Measurements from ENCODE around the gene AGPAT3. TPM values are rescaled to one million over a fixed set of nuclear protein-coding genes. Genes with fewer than 3 reads are reported as not detected.

The AGPAT3 gene
- total and polyA plus RNA-seq, 2 donors (not counting 3 experiments of a cell fraction or from before 2014, with no cell fraction given) = 39.9 to 76.7 TPM

DNA sequence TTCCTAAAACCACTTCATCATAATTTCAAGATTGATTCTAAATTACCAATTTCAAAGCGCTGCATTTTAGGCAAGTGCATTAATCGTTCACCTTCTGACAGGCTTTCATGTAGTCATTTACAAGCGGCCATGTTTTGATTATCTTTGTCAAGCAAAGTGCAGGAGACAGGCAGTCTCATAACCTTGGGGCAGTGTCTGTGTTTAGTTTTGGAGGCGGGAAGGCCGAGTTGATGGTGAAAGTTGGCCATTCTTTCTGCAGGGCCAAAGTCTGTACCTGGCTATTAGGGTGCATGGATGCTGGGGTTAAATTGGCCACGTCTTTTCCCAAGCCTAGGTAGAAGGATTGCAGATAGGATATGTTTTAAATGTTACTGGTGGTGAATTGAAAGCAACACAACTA, 2.9 kb downstream of the AGPAT3 start:
- no peaks in the 10 kb centered on the region for H4K20me1 ChIP-seq (replicated peaks; ENCODE audit: control insufficient read depth, extremely low read depth, insufficient read depth, low read length)
- BruUV-seq (replicated peaks) = no TSS peak
- DNase-seq (ENCODE audit: low read depth, low spot score) = no peak
- H3K79me2 ChIP-seq (ENCODE audit: control insufficient read depth, insufficient read depth, low read length) = peaks cover 67% of the 10 kb centered on the region
- H3K9me1 ChIP-seq (replicated peaks; ENCODE audit: control insufficient read depth, extremely low read depth, insufficient read depth, low read length) = no peaks in the 10 kb centered on the region
- no peak overlapping the region for H3K4me2 ChIP-seq (ENCODE audit: insufficient read depth, low read length)
- no peaks in the 10 kb centered on the region for H3K27me3 ChIP-seq (ENCODE audit: control insufficient read depth in 2 of 2, insufficient read depth in 2 of 2, low read length in 2 of 2)
- H3K9me3 ChIP-seq (replicated peaks; ENCODE audit: control insufficient read depth, insufficient read depth, low read length) = no peaks in the 10 kb centered on the region
- H3K36me3 ChIP-seq (ENCODE audit: control insufficient read depth in 2 of 2, extremely low read depth in 1 of 2, insufficient read depth in 2 of 2, low read length in 2 of 2) = peaks cover 1 to 2% of the 10 kb centered on the region in 2 experiments
- H2AFZ ChIP-seq (ENCODE audit: low read depth, low read length) = no peak overlapping the region
- no peak overlapping the region for H3K27ac ChIP-seq (ENCODE audit: insufficient read depth, low read depth, low read length)
- no peak for FAIRE-seq
- H3K4me1 ChIP-seq (ENCODE audit: control insufficient read depth, extremely low read depth, insufficient read depth, low read length) = peaks cover 15% of the 10 kb centered on the region
- no peak overlapping the region for H3K4me3 ChIP-seq (replicated peaks in 1 of 3; ENCODE audit: insufficient read depth in 1 of 3, low read depth in 1 of 3, low read length in 3 of 3)
- POLR2A ChIA-PET = no interaction called here
- no peak for TF ChIP-seq MYC (IDR thresholded peaks at IDR 0.05; ENCODE audit: low read depth, low read length)
- no peak for TF ChIP-seq EZH2 (IDR thresholded peaks at IDR 0.05; ENCODE audit: borderline replicate concordance, low read depth, low read length, severe bottlenecking)
- TF ChIP-seq, protein P1, sequence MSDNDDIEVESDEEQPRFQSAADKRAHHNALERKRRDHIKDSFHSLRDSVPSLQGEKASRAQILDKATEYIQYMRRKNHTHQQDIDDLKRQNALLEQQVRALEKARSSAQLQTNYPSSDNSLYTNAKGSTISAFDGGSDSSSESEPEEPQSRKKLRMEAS (IDR thresholded peaks at IDR 0.05; ENCODE audit: insufficient read depth, insufficient read length) = no peak
- dilution Hi-C loops (cut with MboI; ENCODE audit: extremely low pct_ligation_motif_present, low sequenced_read_pairs) = no loop called here
- intact Hi-C loops (cut with micrococcal nuclease) = loop anchor here (2.0 to 5.0 kb wide), 2 partner anchors 41 to 71 kb away; no protein-coding TSS in a partner anchor
- no peak overlapping the region for H3K9ac ChIP-seq (replicated peaks; ENCODE audit: extremely low read depth, insufficient read depth, low read length)
- CTCF ChIA-PET = interaction anchor here (0.7 to 1.3 kb wide), 3 partner anchors 12 to 107 kb away, joined by 3 read pairs; no protein-coding TSS in a partner anchor

DNA sequence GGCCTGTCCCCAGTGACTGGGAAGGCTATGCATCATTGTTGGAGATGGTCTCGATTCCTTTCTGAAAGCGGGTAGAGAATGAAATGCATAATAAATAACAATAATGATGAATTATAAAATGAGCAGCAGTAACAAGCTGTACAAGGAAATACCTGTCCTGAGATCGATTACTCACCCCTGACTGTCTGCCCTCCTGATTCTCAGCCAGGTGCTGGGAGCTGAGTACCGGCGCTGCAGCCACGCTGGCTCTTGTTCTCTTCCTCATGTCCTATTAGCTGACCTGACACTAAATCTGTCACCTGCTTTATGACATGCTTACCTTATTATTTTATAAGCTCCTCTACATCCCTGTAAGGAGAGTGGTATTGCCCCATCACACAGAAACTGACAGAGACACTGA, 3.4 kb downstream of the AGPAT3 start:
- H3K9me1 ChIP-seq (replicated peaks; ENCODE audit: control insufficient read depth, extremely low read depth, insufficient read depth, low read length) = no peaks in the 10 kb centered on the region
- H4K20me1 ChIP-seq (replicated peaks; ENCODE audit: control insufficient read depth, extremely low read depth, insufficient read depth, low read length) = no peaks in the 10 kb centered on the region
- no peak overlapping the region for H3K9ac ChIP-seq (replicated peaks; ENCODE audit: extremely low read depth, insufficient read depth, low read length)
- no peak for TF ChIP-seq EZH2 (IDR thresholded peaks at IDR 0.05; ENCODE audit: borderline replicate concordance, low read depth, low read length, severe bottlenecking)
- no peak for TF ChIP-seq POLR2A (IDR thresholded peaks at IDR 0.05; ENCODE audit: low read depth, low read length)
- TF ChIP-seq MYC (IDR thresholded peaks at IDR 0.05; ENCODE audit: low read depth, low read length) = no peak
- TF ChIP-seq JUN (IDR thresholded peaks at IDR 0.05; ENCODE audit: borderline replicate concordance, insufficient read depth, insufficient read length, low read depth) = no peak
- no peak for TF ChIP-seq CTCF (IDR thresholded peaks at IDR 0.05; ENCODE audit: extremely low read depth in 1 of 2, insufficient read depth in 1 of 2, low read depth in 1 of 2, low read length in 2 of 2)
- TF ChIP-seq FOS (IDR thresholded peaks at IDR 0.05; ENCODE audit: borderline replicate concordance, insufficient read depth, low read length) = no peak
- no peak for TF ChIP-seq GATA2 (IDR thresholded peaks at IDR 0.05; ENCODE audit: insufficient read depth, insufficient read length, low read depth, low read length)
- no TSS peak for BruUV-seq (replicated peaks)
- H3K36me3 ChIP-seq (ENCODE audit: control insufficient read depth in 2 of 2, extremely low read depth in 1 of 2, insufficient read depth in 2 of 2, low read length in 2 of 2) = peaks cover 2 to 4% of the 10 kb centered on the region in 2 experiments
- H3K4me2 ChIP-seq (ENCODE audit: insufficient read depth, low read length) = no peak overlapping the region
- H2AFZ ChIP-seq (ENCODE audit: low read depth, low read length) = no peak overlapping the region
- DNase-seq (ENCODE audit: low read depth, low spot score) (no peak), FAIRE-seq (no peak)
- peaks cover 15% of the 10 kb centered on the region for H3K4me1 ChIP-seq (ENCODE audit: control insufficient read depth, extremely low read depth, insufficient read depth, low read length)
- H3K27ac ChIP-seq (ENCODE audit: insufficient read depth, low read depth, low read length) = no peak overlapping the region
- dilution Hi-C loops (cut with MboI; ENCODE audit: extremely low pct_ligation_motif_present, low sequenced_read_pairs) = no loop called here
- POLR2A ChIA-PET = no interaction called here
- intact Hi-C loops (cut with micrococcal nuclease) = loop anchor here (5.0 kb wide), 1 partner anchor 41 kb away; no protein-coding TSS in a partner anchor
- H3K9me3 ChIP-seq (replicated peaks; ENCODE audit: control insufficient read depth, insufficient read depth, low read length) = no peaks in the 10 kb centered on the region
- CTCF ChIA-PET = interaction anchor here (0.7 to 1.3 kb wide), 3 partner anchors 12 to 107 kb away, joined by 3 read pairs; no protein-coding TSS in a partner anchor
- no peaks in the 10 kb centered on the region for H3K27me3 ChIP-seq (ENCODE audit: control insufficient read depth in 2 of 2, insufficient read depth in 2 of 2, low read length in 2 of 2)
- no peak overlapping the region for H3K4me3 ChIP-seq (replicated peaks in 1 of 3; ENCODE audit: insufficient read depth in 1 of 3, low read depth in 1 of 3, low read length in 3 of 3)
- peaks cover 68% of the 10 kb centered on the region for H3K79me2 ChIP-seq (ENCODE audit: control insufficient read depth, insufficient read depth, low read length)
